A549 (cell line): ENCODE measurements around the gene TCHHL1. TPM values are rescaled to one million over a fixed set of nuclear protein-coding genes. Genes with fewer than 3 reads are reported as not detected.

Source experiments
- ATAC-seq, 2 experiments: fragments of 200-7000 bp in 1 of 2; fragments of >200 bp in 1 of 2; cut with Nextera tagmentation in 1 of 2; cut with Tn5 transposase in 1 of 2; 3 replicates each; pipeline versions ENCODE4 v1.8.0 to v1.9.1; 2018 to 2020; ENCODE audit warnings: mild to moderate bottlenecking in 1 of 2, moderate library complexity in 1 of 2
- CTCF ChIA-PET: fragments of 300-600 bp; sonication (Branson Sonifier 250); formaldehyde crosslinking; extraction: SDS; loops from one replicate; lab custom pipeline; 2021; ENCODE audit warnings: antibody characterized with exemption, inconsistent platforms; lab: Yijun Ruan, JAX
- POLR2A ChIA-PET: fragments of 350-600 bp; formaldehyde crosslinking; extraction: SDS; loops from one replicate; lab custom pipeline; 2021; ENCODE audit warnings: antibody characterized with exemption, inconsistent platforms; lab: Yijun Ruan, JAX
- DNase-seq, 2 experiments: peaks; one replicate each; pipeline versions ENCODE4 v3.0.0 to v3.0.0-alpha.2; 2011 to 2016; ENCODE audit warnings: low read depth in 1 of 2, low spot score in 1 of 2
- FAIRE-seq: peaks from 2 replicates; lab custom pipeline; 2011; peaks lifted over from hg19 to GRCh38; lab: Jason Lieb, UNC
- H3K27ac ChIP-seq, 2 experiments: fragments of >200 bp; sonication (Bioruptor Twin); formaldehyde crosslinking; 3 replicates each; pipeline ENCODE4 v1.5.1; 2016 to 2017
- H3K4me1 ChIP-seq: fragments of >200 bp; sonication (Bioruptor Twin); formaldehyde crosslinking; 3 replicates; pipeline ENCODE4 v1.6.1; 2016
- H3K4me2 ChIP-seq: fragments of >200 bp; sonication (Bioruptor Twin); formaldehyde crosslinking; 3 replicates; pipeline ENCODE4 v1.6.1; 2016
- H3K4me3 ChIP-seq: fragments of >200 bp; sonication (Bioruptor Twin); formaldehyde crosslinking; 3 replicates; pipeline ENCODE4 v1.5.1; 2016
- H3K9me3 ChIP-seq: fragments of >200 bp; sonication (Bioruptor Twin); formaldehyde crosslinking; 3 replicates; pipeline ENCODE4 v1.6.1; 2016
- BHLHE40 ChIP-seq: IDR thresholded peaks from 2 replicates; pipeline ENCODE4 v1.6.1; 2012; ENCODE audit warnings: low read depth, low read length, inconsistent platforms
- CBX8 ChIP-seq: fragments of 200-600 bp; sonication (generic); IDR thresholded peaks from 2 replicates; pipeline ENCODE4 v1.6.1; 2016
- CEBPB ChIP-seq, 2 experiments: fragments of >200 bp in 1 of 2; sonication (Bioruptor Twin) in 1 of 2; formaldehyde crosslinking in 1 of 2; IDR thresholded peaks; 2 replicates each; pipeline ENCODE4 v1.6.1; 2012 to 2016
- CHD2 ChIP-seq: fragments of 150-350 bp; IDR thresholded peaks from 2 replicates; pipeline ENCODE4 v1.6.1; 2014; ENCODE audit warnings: low read length; ENCODE audit not compliant: partially characterized antibody
- E2F6 ChIP-seq: IDR thresholded peaks from 2 replicates; pipeline ENCODE4 v1.6.1; 2012; ENCODE audit warnings: low read depth, borderline replicate concordance
- EHMT2 ChIP-seq: fragments of 200-600 bp; sonication (generic); IDR thresholded peaks from 2 replicates; pipeline ENCODE4 v1.6.1; 2016; ENCODE audit warnings: antibody characterized with exemption, low read depth, mild to moderate bottlenecking, moderate library complexity
- HDAC2 ChIP-seq: fragments of 200-600 bp; sonication (generic); IDR thresholded peaks from 2 replicates; pipeline ENCODE4 v1.6.1; 2016
- HEYL ChIP-seq: fragments of 250-450 bp; sonication (Bioruptor Pico); IDR thresholded peaks from 2 replicates; pipeline ENCODE4 v1.8.0; 2021; ENCODE audit warnings: mild to moderate bottlenecking, moderate library complexity
- HMGXB4 ChIP-seq: fragments of 250-450 bp; sonication (Bioruptor Pico); IDR thresholded peaks from 2 replicates; pipeline ENCODE4 v1.5.0; 2021; ENCODE audit warnings: mild to moderate bottlenecking, moderate library complexity, borderline replicate concordance
- JUN ChIP-seq, 2 experiments: fragments of >200 bp; sonication (Bioruptor Twin); formaldehyde crosslinking; IDR thresholded peaks; 2 replicates in 1 of 2; 3 replicates in 1 of 2; pipeline ENCODE4 v1.6.1; 2016 to 2017
- MAFK ChIP-seq: fragments of 450-650 bp; IDR thresholded peaks from 2 replicates; pipeline ENCODE4 v1.6.1; 2014; ENCODE audit not compliant: partially characterized antibody
- MAX ChIP-seq: IDR thresholded peaks from 2 replicates; pipeline ENCODE4 v1.6.1; 2012
- MAZ ChIP-seq: fragments of 150-350 bp; IDR thresholded peaks from 2 replicates; pipeline ENCODE4 v1.6.1; 2014; ENCODE audit warnings: antibody characterized with exemption, low read depth, low read length, borderline replicate concordance
- PBX3 ChIP-seq: IDR thresholded peaks from 2 replicates; pipeline ENCODE4 v1.6.1; 2012
- PHF8 ChIP-seq: fragments of 200-600 bp; sonication (generic); IDR thresholded peaks from 2 replicates; pipeline ENCODE4 v1.6.1; 2016; ENCODE audit warnings: low read depth, mild to moderate bottlenecking, antibody characterized with exemption, moderate library complexity, borderline replicate concordance
- POLR2A ChIP-seq: IDR thresholded peaks from 2 replicates; pipeline ENCODE4 v1.6.1; 2012; ENCODE audit warnings: mild to moderate bottlenecking, low read length
- RAD21 ChIP-seq, 2 experiments: fragments of >200 bp in 1 of 2; sonication (Bioruptor Twin) in 1 of 2; formaldehyde crosslinking in 1 of 2; IDR thresholded peaks in 1 of 2; conservative IDR thresholded peaks in 1 of 2; 2 replicates in 1 of 2; 3 replicates in 1 of 2; pipeline ENCODE4 v1.6.1; 2012 to 2018; ENCODE audit warnings: inconsistent platforms in 1 of 2
- RNF2 ChIP-seq: fragments of 200-600 bp; sonication (generic); IDR thresholded peaks from 2 replicates; pipeline ENCODE4 v1.6.1; 2016; ENCODE audit warnings: low read depth, mild to moderate bottlenecking, antibody characterized with exemption, moderate library complexity, borderline replicate concordance
- USF2 ChIP-seq: fragments of 450-650 bp; IDR thresholded peaks from 2 replicates; pipeline ENCODE4 v1.6.1; 2014; ENCODE audit warnings: antibody characterized with exemption
- ZSCAN20 ChIP-seq: fragments of 250-450 bp; sonication (Bioruptor Pico); IDR thresholded peaks from 2 replicates; pipeline ENCODE4 v1.8.0; 2022; ENCODE audit warnings: mild to moderate bottlenecking, moderate library complexity
- WGBS: methylation state at CpG from one replicate; pipeline ENCODE4 v1.1.6; 2017; ENCODE audit errors: missing lambda C conversion rate; 5-methylcytosine and 5-hydroxymethylcytosine counted together
- polyA plus RNA-seq, 4 experiments: library from polyadenylated mRNA; depleted of rRNA in 3 of 4; stranded (reverse); fragments of >200 nt; fragmentation: RNase III in 1 of 4; extraction: RNeasy Plus Mini Kit Qiagen cat#74134 plus additional on column Dnase treatment in 1 of 4; gene quantifications; 2 replicates in 3 of 4; 3 replicates in 1 of 4; pipeline ENCODE4 v1.2.3, GENCODE V29; 2011 to 2017

TCHHL1 gene
- polyA plus RNA-seq, 2 of the 4 experiments (the other 2 are of a cell fraction), result not detected

- peaks cover 28% of the 10 kb centered on the region for H3K4me1 ChIP-seq
- ChIA-PET CTCF (interaction anchor here (0.8 to 10.4 kb wide), 12 partner anchors 15 to 1529 kb away, joined by 3 to 89 read pairs (median 6); no protein-coding TSS in a partner anchor), POLR2A (interaction anchor here (0.7 to 1.6 kb wide), 6 partner anchors 26 to 1290 kb away, joined by 3 to 7 read pairs (median 4); partner anchors contain the start of gene S100A11)
- WGBS, result 2% methylated on average over 59 of the region's 60 CpGs
- peak overlapping the region in 1 of 2 experiments; percentile 67; a peak in 3 of 6 replicates for H3K27ac ChIP-seq
- peak overlapping the region; percentile 98 for H3K4me2 ChIP-seq
- 0 out of 3 replicates have a peak, but pooled peaks cover 6% of the 10 kb centered on the region for H3K9me3 ChIP-seq
- no peak for TF ChIP-seq POLR2A
- peak; percentile 60 for TF ChIP-seq MAX
- no peak for TF ChIP-seq MAZ
- TF ChIP-seq EHMT2, result no peak
- TF ChIP-seq HMGXB4, result no peak
- no peak for TF ChIP-seq PHF8
- no peak for TF ChIP-seq RAD21 (conservative IDR thresholded peaks at IDR 0.05 in 1 of 2, IDR thresholded peaks at IDR 0.05 in 1 of 2)
- TF ChIP-seq MAFK, result no peak
- peak; percentile 84 for TF ChIP-seq E2F6
- no peak for TF ChIP-seq ZSCAN20 (CRISPR knock-in tag)
- no peak for TF ChIP-seq CBX8
- TF ChIP-seq BHLHE40, result no peak
- peak in 1 of 2 experiments; percentile 34; a peak in 1 of 5 replicates for TF ChIP-seq JUN (IDR thresholded peaks at IDR 0.05)
- no peak for TF ChIP-seq CEBPB (IDR thresholded peaks at IDR 0.05)
- TF ChIP-seq HDAC2, result 0 out of 2 replicates have a peak, but pooled peaks have one; percentile 26
- no peak for TF ChIP-seq PBX3
- peak; percentile 45 to 72 for ATAC-seq
- peak overlapping the region; percentile 49 for H3K4me3 ChIP-seq
- peak; percentile 24 to 72 for DNase-seq
- FAIRE-seq, result no peak
These were observed 22.1 kb upstream of the TCHHL1 start for GRCh38 chr1:152110860-152111514.

DNA sequence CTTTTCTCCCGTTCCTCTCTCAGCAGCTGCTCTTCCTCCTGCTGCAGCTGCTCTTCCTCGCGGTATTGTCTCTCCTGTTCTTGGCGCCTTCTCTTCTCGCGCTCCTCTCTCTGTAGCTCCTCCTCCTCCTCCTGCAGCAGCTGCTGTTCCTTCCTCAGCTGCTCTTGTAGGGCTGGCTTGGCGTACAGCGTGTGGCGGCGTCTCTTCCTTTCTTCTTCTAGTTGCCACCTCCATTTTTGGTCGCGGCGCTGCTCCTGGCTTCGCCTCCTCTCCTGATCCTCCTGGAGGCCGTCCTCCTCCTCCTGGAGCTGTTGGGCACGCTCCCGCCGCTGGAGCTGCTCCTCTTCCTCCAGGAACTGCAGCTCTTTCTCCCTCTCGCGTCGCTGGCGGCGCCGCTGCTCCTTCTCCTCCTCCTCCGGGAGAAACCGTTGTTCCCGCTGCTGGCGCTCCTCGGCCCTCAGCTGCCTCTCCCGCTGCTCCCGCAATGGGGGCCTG is 21.5 kb upstream of the TCHHL1 start:
- ChIA-PET CTCF (interaction anchor here (0.8 to 10.4 kb wide), 14 partner anchors 9 to 1530 kb away, joined by 3 to 89 read pairs (median 6); no protein-coding TSS in a partner anchor), POLR2A (interaction anchor here (0.7 to 1.7 kb wide), 7 partner anchors 27 to 1291 kb away, joined by 3 to 7 read pairs (median 4); partner anchors contain the start of gene S100A11)
- Histone ChIP-seq H3K4me1 (peaks cover 28% of the 10 kb centered on the region), H3K4me3 (peak overlapping the region; percentile 49), H3K9me3 (0 out of 3 replicates have a peak, but pooled peaks cover 6% of the 10 kb centered on the region), H3K4me2 (peak overlapping the region; percentile 98), H3K27ac (peak overlapping the region in 1 of 2 experiments; percentile 67; a peak in 3 of 6 replicates)
- peak; percentile 28 for TF ChIP-seq CHD2
- TF ChIP-seq HEYL (CRISPR knock-in tag), result no peak
- no peak for TF ChIP-seq USF2
- no peak for TF ChIP-seq HDAC2
- TF ChIP-seq RNF2, result 0 out of 2 replicates have a peak, but pooled peaks have one; percentile 47
- peak; percentile 21 to 67 for DNase-seq
- ATAC-seq, result peak; percentile 18 to 58
- no peak for FAIRE-seq
- under 1% methylated on average over 31 of the region's 31 CpGs for WGBS
